NCI-H1417 treated with DMSO at 0.1 percent for 48 hours (cell line): ENCODE data around the gene JAM3.
"Not testable (repeated sequence)": the region's sequence is repeated elsewhere in the genome, so short reads cannot be mapped to it uniquely, and the experiment has no call there.

ENCODE experiments used
- DNase-seq: peaks from one replicate; lab custom pipeline; 2025; lab: John Stamatoyannopoulos, UW

JAM3 gene

GRCh38 chr11:134101282-134101681 lies 32.4 kb downstream of the JAM3 start:
- DNase-seq, result no peak

GRCh38 chr11:134110252-134110815 lies 41.5 kb downstream of the JAM3 start:
- no peak for DNase-seq

- DNase-seq, result not testable (repeated sequence)
Measured at GRCh38 chr11:134113787-134114186, 44.9 kb downstream of the JAM3 start.

- DNase-seq, result no peak
Measured at GRCh38 chr11:134116210-134116609, 47.3 kb downstream of the JAM3 start.

GRCh38 chr11:134118006-134118405 lies 49.1 kb downstream of the JAM3 start:
- DNase-seq, result no peak

GRCh38 chr11:134119094-134119493 lies 50.2 kb downstream of the JAM3 start:
- no peak for DNase-seq

- no peak for DNase-seq
Measured at GRCh38 chr11:134120143-134120850, 51.4 kb downstream of the JAM3 start.

GRCh38 chr11:134120921-134121526 lies 52.2 kb downstream of the JAM3 start:
- DNase-seq, result no peak

GRCh38 chr11:134124660-134125451 lies 56.0 kb downstream of the JAM3 start:
- DNase-seq, result no peak

- DNase-seq, result no peak
Measured at GRCh38 chr11:134125507-134125906, 56.6 kb downstream of the JAM3 start.

GRCh38 chr11:134126217-134126822 lies 57.4 kb downstream of the JAM3 start:
- DNase-seq, result no peak

- DNase-seq, result no peak
Measured at GRCh38 chr11:134131628-134132244, 62.9 kb downstream of the JAM3 start.

- no peak for DNase-seq
Measured at GRCh38 chr11:134132808-134133207, 63.9 kb downstream of the JAM3 start.

- DNase-seq, result no peak
Measured at GRCh38 chr11:134134167-134134566, 65.3 kb downstream of the JAM3 start.

- no peak for DNase-seq
Measured at GRCh38 chr11:134138376-134138775, 69.5 kb downstream of the JAM3 start.

GRCh38 chr11:134139303-134139872 lies 70.5 kb downstream of the JAM3 start:
- no peak for DNase-seq

- DNase-seq, result peak; percentile 9
Measured at GRCh38 chr11:134139873-134140331, 71.0 kb downstream of the JAM3 start.

GRCh38 chr11:134140961-134141490 lies 72.2 kb downstream of the JAM3 start:
- DNase-seq, result no peak

- DNase-seq, result no peak
Measured at GRCh38 chr11:134142536-134142935, 73.7 kb downstream of the JAM3 start.

GRCh38 chr11:134143801-134144200 lies 74.9 kb downstream of the JAM3 start:
- DNase-seq, result no peak

- no peak for DNase-seq
Measured at GRCh38 chr11:134144744-134145143, 75.9 kb downstream of the JAM3 start.
